ENCODE data around the gene INPP5J. TPM values are rescaled to one million over a fixed set of nuclear protein-coding genes. Genes with fewer than 3 reads are reported as not detected.

INPP5J gene
- total RNA-seq, 1 experiment from 2014 or later = 4.2 TPM

GRCh38 chr22:31100762-31101525, 21.8 kb upstream of the INPP5J start:
- no TSS peak for BruUV-seq (replicated peaks)
- TF ChIP-seq CTCF (IDR thresholded peaks at IDR 0.05; ENCODE audit: unreplicated experiment) = no peak
- Mint-ChIP-seq H3K27ac (ENCODE audit: unreplicated experiment) (no peak overlapping the region), H3K9me3 (ENCODE audit: low read depth, unreplicated experiment) (no peaks in the 10 kb centered on the region), H3K36me3 (ENCODE audit: insufficient read depth, unreplicated experiment) (peaks cover 22% of the 10 kb centered on the region), H3K4me1 (ENCODE audit: low read depth, unreplicated experiment) (peaks cover 8% of the 10 kb centered on the region), H3K4me3 (ENCODE audit: low read depth, unreplicated experiment) (no peak overlapping the region), H3K27me3 (ENCODE audit: unreplicated experiment) (no peaks in the 10 kb centered on the region)
- no peak for DNase-seq
- CTCF ChIA-PET = interaction anchor here (1.1 kb wide), 1 partner anchor 30 kb away, joined by 6 read pairs; no protein-coding TSS in a partner anchor
- intact Hi-C loops (cut with micrococcal nuclease; ENCODE audit: unreplicated experiment) = no loop called here

GRCh38 chr22:31102441-31103081, 20.2 kb upstream of the INPP5J start:
- no peak overlapping the region for H3K4me3 Mint-ChIP-seq (ENCODE audit: low read depth, unreplicated experiment)
- TF ChIP-seq CTCF (IDR thresholded peaks at IDR 0.05; ENCODE audit: unreplicated experiment) = no peak
- no TSS peak for BruUV-seq (replicated peaks)

GRCh38 chr22:31103111-31103510, 19.7 kb upstream of the INPP5J start:
- Mint-ChIP-seq H3K4me1 (ENCODE audit: low read depth, unreplicated experiment) (peaks cover 8% of the 10 kb centered on the region), H3K36me3 (ENCODE audit: insufficient read depth, unreplicated experiment) (peaks cover 35% of the 10 kb centered on the region), H3K9me3 (ENCODE audit: low read depth, unreplicated experiment) (no peaks in the 10 kb centered on the region), H3K27ac (ENCODE audit: unreplicated experiment) (no peak overlapping the region), H3K4me3 (ENCODE audit: low read depth, unreplicated experiment) (no peak overlapping the region), H3K27me3 (ENCODE audit: unreplicated experiment) (no peaks in the 10 kb centered on the region)
- DNase-seq = no peak
- BruUV-seq (replicated peaks) = no TSS peak
- CTCF ChIA-PET = interaction anchor here (1.2 to 1.5 kb wide), 2 partner anchors 9 to 22 kb away, joined by 3 to 5 read pairs; partner anchors contain the start of gene SMTN
- intact Hi-C loops (cut with micrococcal nuclease; ENCODE audit: unreplicated experiment) = no loop called here
- no peak for TF ChIP-seq CTCF (IDR thresholded peaks at IDR 0.05; ENCODE audit: unreplicated experiment)

More at GRCh38 chr22:31102441-31103081, 20.2 kb upstream of the INPP5J start:
- intact Hi-C loops (cut with micrococcal nuclease; ENCODE audit: unreplicated experiment) = no loop called here
- Mint-ChIP-seq H3K4me1 (ENCODE audit: low read depth, unreplicated experiment) (peaks cover 8% of the 10 kb centered on the region), H3K36me3 (ENCODE audit: insufficient read depth, unreplicated experiment) (peaks cover 30% of the 10 kb centered on the region), H3K27ac (ENCODE audit: unreplicated experiment) (no peak overlapping the region), H3K27me3 (ENCODE audit: unreplicated experiment) (no peaks in the 10 kb centered on the region), H3K9me3 (ENCODE audit: low read depth, unreplicated experiment) (no peaks in the 10 kb centered on the region)
- peak; percentile 45 for DNase-seq
- CTCF ChIA-PET = interaction anchor here (1.2 to 1.5 kb wide), 2 partner anchors 9 to 21 kb away, joined by 3 to 5 read pairs; partner anchors contain the start of gene SMTN

GRCh38 chr22:31103899-31104694, 18.7 kb upstream of the INPP5J start:
- CTCF ChIA-PET = no interaction called here

More at GRCh38 chr22:31103899-31104694, 18.7 kb upstream of the INPP5J start:
- Mint-ChIP-seq H3K9me3 (ENCODE audit: low read depth, unreplicated experiment) (no peaks in the 10 kb centered on the region), H3K4me3 (ENCODE audit: low read depth, unreplicated experiment) (no peak overlapping the region), H3K27me3 (ENCODE audit: unreplicated experiment) (no peaks in the 10 kb centered on the region), H3K36me3 (ENCODE audit: insufficient read depth, unreplicated experiment) (peaks cover 30% of the 10 kb centered on the region), H3K4me1 (ENCODE audit: low read depth, unreplicated experiment) (peaks cover 8% of the 10 kb centered on the region), H3K27ac (ENCODE audit: unreplicated experiment) (no peak overlapping the region)
- intact Hi-C loops (cut with micrococcal nuclease; ENCODE audit: unreplicated experiment) = no loop called here
- no peak for TF ChIP-seq CTCF (IDR thresholded peaks at IDR 0.05; ENCODE audit: unreplicated experiment)
- no peak for DNase-seq
- BruUV-seq (replicated peaks) = no TSS peak

Data from Calu3 (cell line).